PC-9 (cell line): Measurements from ENCODE around the gene SLC8A3. TPM values are rescaled to one million over a fixed set of nuclear protein-coding genes. Genes with fewer than 3 reads are reported as not detected.

Source experiments
- BruUV-seq: library from RNA; stranded (reverse); fragments of 400-500 nt; replicated peaks from 2 replicates; lab custom pipeline; 2021; lab: Mats Ljungman, UMichigan
- CTCF ChIA-PET: fragments of 300-600 bp; sonication (Branson Sonifier 250); formaldehyde crosslinking; loops from one replicate; lab custom pipeline; 2022; ENCODE audit warnings: antibody characterized with exemption; lab: Charles Lee
- POLR2A ChIA-PET: fragments of 300-600 bp; sonication (Branson Sonifier 250); formaldehyde crosslinking; loops from one replicate; lab custom pipeline; 2022; ENCODE audit warnings: antibody characterized with exemption; ENCODE audit not compliant: unreplicated experiment; lab: Charles Lee
- DNase-seq, 2 experiments: peaks; one replicate each; pipeline versions ENCODE4 v3.0.0 to v3.0.0-alpha.2; 2015 to 2022; ENCODE audit warnings: mixed read lengths in 1 of 2
- H2AFZ ChIP-seq: fragments of 200-600 bp; sonication (generic); 2 replicates; pipeline ENCODE4 v1.8.1; 2017; ENCODE audit warnings: antibody characterized with exemption
- H3F3A ChIP-seq: fragments of 200-600 bp; sonication (generic); 2 replicates; pipeline ENCODE4 v1.8.1; 2017; ENCODE audit warnings: antibody characterized with exemption, mild to moderate bottlenecking, low read depth; ENCODE audit not compliant: insufficient read depth
- H3K27ac ChIP-seq: fragments of 200-600 bp; sonication (generic); 2 replicates; pipeline ENCODE4 v1.6.1; 2016; ENCODE audit warnings: mixed run types
- H3K27me3 ChIP-seq: fragments of 200-600 bp; sonication (generic); 2 replicates; pipeline ENCODE4 v1.6.1; 2016; ENCODE audit warnings: low read depth, mixed run types; ENCODE audit not compliant: insufficient read depth
- H3K36me3 ChIP-seq: fragments of 200-600 bp; sonication (generic); 2 replicates; pipeline ENCODE4 v1.6.1; 2016; ENCODE audit warnings: low read depth, mixed run types
- H3K4me1 ChIP-seq: fragments of 200-600 bp; sonication (generic); replicated peaks from 2 replicates; pipeline ENCODE4 v1.6.1; 2016; ENCODE audit warnings: mixed run types; ENCODE audit not compliant: insufficient read depth
- H3K4me2 ChIP-seq: fragments of 200-600 bp; sonication (generic); 2 replicates; pipeline ENCODE4 v1.6.1; 2017; ENCODE audit warnings: mixed run types
- H3K4me3 ChIP-seq: fragments of 200-600 bp; sonication (generic); 2 replicates; pipeline ENCODE4 v1.6.1; 2016; ENCODE audit warnings: mixed run types
- H3K79me2 ChIP-seq: fragments of 200-600 bp; sonication (generic); 2 replicates; pipeline ENCODE4 v1.6.1; 2017; ENCODE audit warnings: low read depth, mixed run types
- H3K9me2 ChIP-seq: fragments of 200-600 bp; sonication (generic); 2 replicates; pipeline ENCODE4 v1.8.1; 2017; ENCODE audit warnings: mild to moderate bottlenecking; ENCODE audit not compliant: insufficient read depth
- H3K9me3 ChIP-seq: fragments of 200-600 bp; sonication (generic); 2 replicates; pipeline ENCODE4 v1.8.1; 2016; ENCODE audit warnings: low read depth; ENCODE audit not compliant: insufficient read depth
- H4K20me1 ChIP-seq: fragments of 200-600 bp; sonication (generic); 2 replicates; pipeline ENCODE4 v1.8.1; 2017; ENCODE audit not compliant: insufficient read depth
- EZH2 ChIP-seq: fragments of 200-600 bp; sonication (generic); IDR thresholded peaks from 2 replicates; pipeline ENCODE4 v1.8.0; 2017; ENCODE audit warnings: antibody characterized with exemption, low read depth
- intact Hi-C: fragments of 100-400 bp; cut with micrococcal nuclease; formaldehyde crosslinking; loops from one replicate; pipeline ENCODE4 v1.10.0; 2022; ENCODE audit not compliant: unreplicated experiment
- total RNA-seq: library from RNA; stranded (reverse); gene quantifications from 2 replicates; pipeline ENCODE4 v1.2.3, GENCODE V29; 2021
- TF ChIP-seq, protein P1 (sequence below): fragments of 200-600 bp; sonication (generic); conservative IDR thresholded peaks from 2 replicates; pipeline ENCODE4 v1.6.1; 2017; ENCODE audit warnings: mixed run types, antibody characterized with exemption, mild to moderate bottlenecking, moderate library complexity

Gene SLC8A3
- total RNA-seq, 1 experiment from 2014 or later, result not detected

DNA sequence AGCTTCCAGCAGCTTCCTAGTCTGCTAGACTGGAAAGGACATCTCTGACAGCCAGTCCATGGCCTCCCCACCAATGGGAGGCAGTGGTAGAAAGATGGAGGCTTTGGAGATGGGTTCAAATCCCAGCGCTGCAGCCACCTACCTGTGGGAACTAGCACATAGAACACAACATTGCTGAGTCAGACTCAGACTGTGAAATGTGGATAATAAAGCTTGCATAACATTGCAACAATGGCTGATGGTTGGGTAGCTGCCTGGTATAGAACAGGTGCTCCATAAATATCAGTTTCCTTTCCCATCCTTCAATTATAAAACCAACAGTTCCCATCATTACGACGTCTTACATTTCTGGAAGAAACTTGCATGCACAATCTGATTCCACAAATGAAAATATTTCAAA is 94.6 kb downstream of the SLC8A3 start:
- ChIA-PET POLR2A (no interaction called here), CTCF (no interaction called here)
- Histone ChIP-seq H3K9me2 (no peaks in the 10 kb centered on the region), H4K20me1 (0 out of 2 replicates have a peak, but pooled peaks cover 3% of the 10 kb centered on the region), H3K9me3 (no peaks in the 10 kb centered on the region), H3K36me3 (no peaks in the 10 kb centered on the region), H3K27ac (no peak overlapping the region), H3K27me3 (peaks cover 95% of the 10 kb centered on the region), H2AFZ (no peak overlapping the region), H3K4me2 (no peak overlapping the region), H3K4me3 (no peak overlapping the region), H3K79me2 (no peaks in the 10 kb centered on the region), H3K4me1 (no peaks in the 10 kb centered on the region), H3F3A (no peaks in the 10 kb centered on the region)
- BruUV-seq, result no TSS peak
- TF ChIP-seq EZH2, result no peak
- TF ChIP-seq, protein P1, sequence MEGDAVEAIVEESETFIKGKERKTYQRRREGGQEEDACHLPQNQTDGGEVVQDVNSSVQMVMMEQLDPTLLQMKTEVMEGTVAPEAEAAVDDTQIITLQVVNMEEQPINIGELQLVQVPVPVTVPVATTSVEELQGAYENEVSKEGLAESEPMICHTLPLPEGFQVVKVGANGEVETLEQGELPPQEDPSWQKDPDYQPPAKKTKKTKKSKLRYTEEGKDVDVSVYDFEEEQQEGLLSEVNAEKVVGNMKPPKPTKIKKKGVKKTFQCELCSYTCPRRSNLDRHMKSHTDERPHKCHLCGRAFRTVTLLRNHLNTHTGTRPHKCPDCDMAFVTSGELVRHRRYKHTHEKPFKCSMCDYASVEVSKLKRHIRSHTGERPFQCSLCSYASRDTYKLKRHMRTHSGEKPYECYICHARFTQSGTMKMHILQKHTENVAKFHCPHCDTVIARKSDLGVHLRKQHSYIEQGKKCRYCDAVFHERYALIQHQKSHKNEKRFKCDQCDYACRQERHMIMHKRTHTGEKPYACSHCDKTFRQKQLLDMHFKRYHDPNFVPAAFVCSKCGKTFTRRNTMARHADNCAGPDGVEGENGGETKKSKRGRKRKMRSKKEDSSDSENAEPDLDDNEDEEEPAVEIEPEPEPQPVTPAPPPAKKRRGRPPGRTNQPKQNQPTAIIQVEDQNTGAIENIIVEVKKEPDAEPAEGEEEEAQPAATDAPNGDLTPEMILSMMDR, result no peak
- DNase-seq, result no peak
- intact Hi-C loops, result no loop called here

DNA sequence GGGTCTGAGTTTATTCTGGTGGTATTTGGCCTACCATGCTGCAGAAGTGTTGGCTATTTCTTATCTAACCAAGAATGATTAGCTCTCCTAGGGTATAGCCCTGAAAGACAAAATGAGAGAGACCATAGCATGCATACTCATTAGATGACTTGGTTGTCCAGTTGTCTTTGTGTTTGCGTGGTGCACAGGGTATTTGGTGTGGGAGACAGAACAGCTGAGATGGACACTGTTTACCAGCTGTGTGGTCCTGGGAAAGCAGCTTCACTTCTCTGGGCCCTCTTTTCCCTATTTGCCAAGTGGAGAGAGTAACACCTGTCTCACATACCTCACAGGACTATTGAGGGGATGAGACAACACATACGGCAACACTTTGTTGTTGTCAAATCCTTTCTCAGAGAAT is 95.6 kb downstream of the SLC8A3 start:
- POLR2A ChIA-PET, result no interaction called here
- no peaks in the 10 kb centered on the region for H3K36me3 ChIP-seq

DNA sequence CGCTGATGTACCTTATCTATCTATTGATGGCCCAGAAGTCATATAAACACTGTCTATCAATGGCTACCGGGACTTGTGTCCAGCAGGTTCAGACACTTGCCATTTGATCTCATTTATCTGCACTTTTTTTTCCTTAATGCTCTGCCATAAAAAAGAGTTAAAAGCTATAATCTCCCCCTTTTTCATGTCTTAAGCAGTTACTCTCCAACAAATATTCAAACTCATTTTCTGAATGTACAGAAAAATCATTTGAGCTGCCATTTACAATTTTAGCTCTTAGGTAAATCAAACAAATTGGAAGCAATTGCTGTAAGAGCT is 101.4 kb downstream of the SLC8A3 start:
- no peaks in the 10 kb centered on the region for H3K9me2 ChIP-seq
- H3K27me3 ChIP-seq, result peaks cover 80% of the 10 kb centered on the region
- H3K4me1 ChIP-seq, result no peaks in the 10 kb centered on the region
- H3K27ac ChIP-seq, result no peak overlapping the region
- H3K9me3 ChIP-seq, result no peaks in the 10 kb centered on the region
- H3K36me3 ChIP-seq, result no peaks in the 10 kb centered on the region
- H2AFZ ChIP-seq, result no peak overlapping the region
- intact Hi-C loops, result loop anchor here (10.0 kb wide), 1 partner anchor 887 kb away; no protein-coding TSS in a partner anchor
- H3K79me2 ChIP-seq, result no peaks in the 10 kb centered on the region
- ChIA-PET POLR2A (no interaction called here), CTCF (interaction anchor here (0.5 to 0.6 kb wide), 2 partner anchors 341 to 373 kb away, joined by 5 to 9 read pairs; no protein-coding TSS in a partner anchor)
- H4K20me1 ChIP-seq, result 0 out of 2 replicates have a peak, but pooled peaks cover 3% of the 10 kb centered on the region
- no peak overlapping the region for H3K4me2 ChIP-seq
- BruUV-seq, result no TSS peak
- no peak overlapping the region for H3K4me3 ChIP-seq
- TF ChIP-seq, protein P1, result peak; percentile 22; the same call in 1 of the 2 replicates
- TF ChIP-seq EZH2, result no peak
- no peaks in the 10 kb centered on the region for H3F3A ChIP-seq
- no peak for DNase-seq

More for the DNA sequence above, 95.6 kb downstream of the SLC8A3 start:
- no peaks in the 10 kb centered on the region for H3K4me1 ChIP-seq
- no peak overlapping the region for H3K4me2 ChIP-seq
- no peak for DNase-seq
- H3K9me3 ChIP-seq, result no peaks in the 10 kb centered on the region
- no peaks in the 10 kb centered on the region for H3F3A ChIP-seq
- no peak overlapping the region for H2AFZ ChIP-seq
- no peak for TF ChIP-seq EZH2
- TF ChIP-seq, protein P1, result no peak
- H3K27me3 ChIP-seq, result peaks cover 92% of the 10 kb centered on the region
- no peak overlapping the region for H3K4me3 ChIP-seq
- H3K27ac ChIP-seq, result no peak overlapping the region
- CTCF ChIA-PET, result no interaction called here
- no peaks in the 10 kb centered on the region for H3K9me2 ChIP-seq
- no peaks in the 10 kb centered on the region for H3K79me2 ChIP-seq
- no TSS peak for BruUV-seq
- H4K20me1 ChIP-seq, result 0 out of 2 replicates have a peak, but pooled peaks cover 3% of the 10 kb centered on the region
- intact Hi-C loops, result no loop called here
